Measurements from ENCODE around the gene CAPN5.

Gene CAPN5

GRCh38 chr11:77072851-77073327 lies 6.1 kb downstream of the CAPN5 start:
- peaks cover 10% of the 10 kb centered on the region; the same call in 1 of the 2 replicates for H3K27me3 ChIP-seq (ENCODE audit: control insufficient read depth, low read length)
- H4K20me1 ChIP-seq (ENCODE audit: control insufficient read depth, insufficient read depth, low read depth, low read length), result no peaks in the 10 kb centered on the region
- no peak overlapping the region for H3K4me3 ChIP-seq (ENCODE audit: low read length)
- H3K79me2 ChIP-seq (ENCODE audit: control insufficient read depth, low read length), result no peaks in the 10 kb centered on the region
- no peaks in the 10 kb centered on the region for H3K4me1 ChIP-seq (ENCODE audit: control insufficient read depth, low read length)
- no peak for TF ChIP-seq CTCF (IDR thresholded peaks at IDR 0.05; ENCODE audit: low read depth, low read length, poor library complexity, severe bottlenecking)
- no peak for TF ChIP-seq EZH2phosphoT487 (IDR thresholded peaks at IDR 0.05; ENCODE audit: borderline replicate concordance, low read length)
- no peak overlapping the region for H3K4me2 ChIP-seq (ENCODE audit: low read length)
- H3K9me3 ChIP-seq (ENCODE audit: control insufficient read depth, insufficient read depth, low read length), result no peaks in the 10 kb centered on the region
- no peaks in the 10 kb centered on the region for H3K9me2 ChIP-seq (replicated peaks; ENCODE audit: control insufficient read depth, low read length)
- no peaks in the 10 kb centered on the region for H3F3A ChIP-seq (ENCODE audit: control insufficient read depth, insufficient read depth)
- H3K27ac ChIP-seq (ENCODE audit: low read depth, low read length), result no peak overlapping the region
- no peaks in the 10 kb centered on the region for H3K36me3 ChIP-seq (ENCODE audit: control insufficient read depth, low read length)

- Histone ChIP-seq H3K27me3 (ENCODE audit: control insufficient read depth, low read length) (peaks cover 10% of the 10 kb centered on the region; the same call in 1 of the 2 replicates), H3K79me2 (ENCODE audit: control insufficient read depth, low read length) (no peaks in the 10 kb centered on the region), H3K4me1 (ENCODE audit: control insufficient read depth, low read length) (no peaks in the 10 kb centered on the region), H3K9me2 (replicated peaks; ENCODE audit: control insufficient read depth, low read length) (no peaks in the 10 kb centered on the region), H4K20me1 (ENCODE audit: control insufficient read depth, insufficient read depth, low read depth, low read length) (no peaks in the 10 kb centered on the region), H3K9me3 (ENCODE audit: control insufficient read depth, insufficient read depth, low read length) (no peaks in the 10 kb centered on the region), H3K4me3 (ENCODE audit: low read length) (no peak overlapping the region), H3F3A (ENCODE audit: control insufficient read depth, insufficient read depth) (no peaks in the 10 kb centered on the region), H3K4me2 (ENCODE audit: low read length) (no peak overlapping the region), H3K27ac (ENCODE audit: low read depth, low read length) (no peak overlapping the region), H3K36me3 (ENCODE audit: control insufficient read depth, low read length) (no peaks in the 10 kb centered on the region)
- no peak for TF ChIP-seq EZH2phosphoT487 (IDR thresholded peaks at IDR 0.05; ENCODE audit: borderline replicate concordance, low read length)
- no peak for TF ChIP-seq CTCF (IDR thresholded peaks at IDR 0.05; ENCODE audit: low read depth, low read length, poor library complexity, severe bottlenecking)
Measured at GRCh38 chr11:77073328-77074001, 6.7 kb downstream of the CAPN5 start.

DNA sequence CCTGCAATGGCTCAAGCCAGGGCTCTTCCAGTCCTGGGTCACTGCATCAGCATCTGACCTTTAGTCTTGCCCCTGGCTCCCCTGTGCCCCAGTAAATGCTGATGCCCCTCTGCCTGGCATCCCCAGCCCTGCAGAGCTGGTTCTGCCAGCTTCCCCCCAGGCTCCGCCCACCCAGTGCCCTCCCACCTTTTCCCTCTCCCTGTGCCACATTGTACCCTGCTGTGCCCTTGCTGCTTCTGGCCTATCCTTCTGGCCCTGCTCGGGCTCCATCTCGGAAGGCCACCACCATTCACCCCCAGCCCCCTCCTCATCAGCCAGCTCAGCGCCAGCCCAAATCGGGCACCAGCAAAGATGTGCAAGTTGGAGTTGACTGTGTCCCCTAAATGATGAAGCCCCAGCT lies 7.4 kb downstream of the CAPN5 start:
- no peaks in the 10 kb centered on the region for H4K20me1 ChIP-seq (ENCODE audit: control insufficient read depth, insufficient read depth, low read depth, low read length)
- no peaks in the 10 kb centered on the region for H3K4me1 ChIP-seq (ENCODE audit: control insufficient read depth, low read length)
- H3K27ac ChIP-seq (ENCODE audit: low read depth, low read length), result no peak overlapping the region
- H3K4me2 ChIP-seq (ENCODE audit: low read length), result no peak overlapping the region
- H3K79me2 ChIP-seq (ENCODE audit: control insufficient read depth, low read length), result no peaks in the 10 kb centered on the region
- H3K36me3 ChIP-seq (ENCODE audit: control insufficient read depth, low read length), result no peaks in the 10 kb centered on the region
- H3K27me3 ChIP-seq (ENCODE audit: control insufficient read depth, low read length), result peaks cover 7% of the 10 kb centered on the region; the same call in 1 of the 2 replicates
- H3K4me3 ChIP-seq (ENCODE audit: low read length), result no peak overlapping the region
- no peaks in the 10 kb centered on the region for H3F3A ChIP-seq (ENCODE audit: control insufficient read depth, insufficient read depth)
- no peaks in the 10 kb centered on the region for H3K9me3 ChIP-seq (ENCODE audit: control insufficient read depth, insufficient read depth, low read length)
- TF ChIP-seq CTCF (IDR thresholded peaks at IDR 0.05; ENCODE audit: low read depth, low read length, poor library complexity, severe bottlenecking) (no peak), EZH2phosphoT487 (IDR thresholded peaks at IDR 0.05; ENCODE audit: borderline replicate concordance, low read length) (no peak)
- H3K9me2 ChIP-seq (replicated peaks; ENCODE audit: control insufficient read depth, low read length), result no peaks in the 10 kb centered on the region
